Measurements from ENCODE around the gene CREB5.

GRCh38 chr7:28571405-28571804, 159.1 kb downstream of the CREB5 start:
- TF ChIP-seq GATA2 (IDR thresholded peaks at IDR 0.05; ENCODE audit: low read depth, low read length): no peak
- no peak for TF ChIP-seq GATA3 (IDR thresholded peaks at IDR 0.05; ENCODE audit: low read depth, low read length)

Measured in SH-SY5Y (cell line).